ENCODE results near the gene CADM3.

The CADM3 gene

DNA sequence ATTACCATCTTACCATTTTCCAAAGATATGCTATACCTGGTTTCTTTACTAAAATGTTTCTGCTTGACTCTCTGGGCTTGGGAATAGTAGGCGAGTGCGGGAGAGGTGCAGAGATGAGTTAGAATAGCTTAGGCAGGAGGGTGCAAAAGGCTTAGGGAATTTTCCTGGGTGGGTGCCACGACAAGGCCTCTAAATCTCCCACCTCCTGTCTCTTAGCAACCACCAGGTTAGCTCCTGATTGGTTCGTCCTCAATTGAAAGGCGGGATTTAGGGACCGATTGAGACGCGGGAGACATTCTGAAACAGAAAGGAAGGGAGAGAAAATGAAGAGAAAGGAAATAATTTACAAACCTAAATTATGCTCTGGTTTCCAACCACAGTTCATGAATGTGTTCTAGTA lies 36.4 kb downstream of the CADM3 start:
- DNase-seq, result no peak

DNA sequence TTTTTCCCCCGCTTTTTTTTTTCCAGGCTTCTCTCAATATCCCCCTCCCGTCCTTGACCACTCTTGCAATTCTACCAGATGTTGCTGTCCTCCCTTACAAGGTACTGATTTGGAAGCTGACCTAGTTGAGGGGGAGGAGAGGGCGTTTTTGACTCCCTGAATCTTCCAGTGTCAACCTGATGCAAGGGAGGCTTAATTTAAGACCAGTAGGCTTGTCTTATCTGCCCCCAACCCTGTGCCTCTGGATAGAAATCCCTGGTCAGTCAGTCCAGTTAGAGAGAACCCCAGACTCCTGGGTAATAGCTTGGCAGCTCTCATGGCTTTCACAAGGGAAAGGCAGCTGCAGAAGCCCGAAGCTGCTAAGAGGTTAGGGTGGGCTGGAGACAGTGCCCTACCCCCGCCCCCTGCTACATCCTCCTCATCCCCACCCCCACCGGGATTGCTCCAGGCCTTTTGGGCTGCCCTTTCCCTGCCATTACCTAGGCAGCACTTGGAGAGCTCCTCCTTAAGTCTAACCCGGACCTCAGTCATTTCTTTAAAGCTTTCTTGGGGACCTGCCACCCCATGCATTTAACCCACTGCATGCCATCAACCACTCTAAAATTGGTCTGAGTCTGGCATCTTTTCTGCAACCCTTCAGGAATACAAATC lies 36.9 kb downstream of the CADM3 start:
- DNase-seq, result no peak

GRCh38 chr1:159209061-159209460 lies 37.6 kb downstream of the CADM3 start:
- no peak for DNase-seq

DNA sequence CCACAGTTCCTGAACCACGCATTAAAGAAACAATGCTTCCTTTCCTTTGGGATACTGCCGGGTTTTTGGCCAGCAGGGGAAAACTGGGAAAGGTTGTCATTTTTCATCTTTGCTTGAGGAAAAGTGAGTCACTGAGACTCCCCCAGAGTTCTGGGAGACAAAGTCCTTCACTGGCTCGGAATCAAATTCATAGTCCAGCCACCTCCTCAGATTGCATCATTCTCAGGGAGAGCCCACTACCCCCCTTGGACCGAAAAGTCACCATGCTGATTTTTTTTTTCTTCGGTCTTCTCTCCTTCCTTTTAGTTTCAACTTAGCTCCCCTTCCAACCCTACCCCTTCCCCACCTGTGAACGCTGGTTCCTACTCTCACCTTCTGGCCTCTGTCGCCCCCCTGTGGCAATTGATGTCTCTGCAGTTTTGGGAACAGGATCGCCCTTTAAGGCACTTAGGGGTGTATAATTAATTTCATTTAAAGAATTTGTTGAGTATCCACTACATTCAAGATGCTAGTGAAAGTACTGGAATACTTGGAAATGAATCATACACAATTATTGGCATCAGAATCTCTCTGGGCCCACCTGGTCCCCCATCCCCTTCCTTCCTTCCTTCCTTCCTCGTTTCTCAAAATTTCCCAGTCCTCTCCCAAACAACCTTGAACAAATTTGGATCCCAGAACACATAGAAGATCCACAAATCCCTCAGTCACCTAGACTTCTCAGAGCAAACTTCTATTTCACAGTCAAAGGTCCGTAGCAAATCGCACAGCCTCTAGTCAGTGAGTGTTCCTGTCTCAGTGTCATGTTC lies 40.1 kb downstream of the CADM3 start:
- DNase-seq, result peak; percentile 31 to 42

GRCh38 chr1:159212596-159212995 lies 41.2 kb downstream of the CADM3 start:
- no peak for DNase-seq

- peak; percentile 18 to 32 for DNase-seq
Measured at GRCh38 chr1:159214149-159214760, 42.8 kb downstream of the CADM3 start.

DNA sequence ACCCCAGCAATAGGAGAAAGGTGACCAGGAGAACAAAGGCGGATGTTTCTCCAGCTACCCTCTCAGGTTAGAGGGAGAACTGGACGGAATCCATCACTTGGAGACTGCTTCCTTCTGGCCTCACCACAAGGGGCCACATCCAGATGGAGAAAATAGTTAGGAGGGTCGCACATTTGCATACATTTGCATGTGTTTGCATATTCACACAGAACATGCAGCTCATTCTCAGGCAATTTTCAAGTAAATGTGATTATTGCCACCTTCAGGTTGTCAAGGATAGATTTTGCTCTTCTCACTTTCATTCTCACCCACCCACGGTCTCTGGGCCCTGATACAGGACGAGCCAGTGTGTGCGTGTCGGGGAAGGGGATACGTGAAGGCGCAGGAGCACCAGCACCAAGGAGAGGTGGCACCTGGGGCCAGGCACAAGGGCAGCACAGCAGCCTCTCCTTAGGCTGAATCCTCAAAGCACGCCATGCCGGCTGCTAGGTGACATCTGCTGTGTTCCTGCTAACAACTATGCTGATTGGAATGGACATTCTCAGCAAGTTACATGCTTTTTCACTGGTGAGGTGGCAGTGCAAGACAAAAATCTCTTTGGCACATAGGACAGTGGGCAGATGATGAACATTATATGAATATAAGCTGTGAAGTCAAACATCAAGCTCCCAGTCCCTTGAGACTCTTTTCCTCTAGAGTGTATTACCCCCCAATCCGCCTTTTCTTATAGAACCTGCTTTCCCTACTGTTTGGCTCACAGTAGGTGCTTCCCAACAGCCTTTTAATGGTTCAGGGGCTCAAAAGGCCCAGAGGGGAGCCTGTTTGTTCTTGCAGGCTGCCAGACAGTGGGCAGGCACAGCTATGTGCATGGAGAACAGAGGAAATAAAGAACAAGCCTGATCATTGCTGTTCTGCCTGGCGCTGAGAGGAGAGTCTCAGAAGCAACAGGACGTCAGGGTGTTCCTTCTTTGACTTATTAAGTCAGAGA lies 47.5 kb downstream of the CADM3 start:
- no peak for DNase-seq

DNA sequence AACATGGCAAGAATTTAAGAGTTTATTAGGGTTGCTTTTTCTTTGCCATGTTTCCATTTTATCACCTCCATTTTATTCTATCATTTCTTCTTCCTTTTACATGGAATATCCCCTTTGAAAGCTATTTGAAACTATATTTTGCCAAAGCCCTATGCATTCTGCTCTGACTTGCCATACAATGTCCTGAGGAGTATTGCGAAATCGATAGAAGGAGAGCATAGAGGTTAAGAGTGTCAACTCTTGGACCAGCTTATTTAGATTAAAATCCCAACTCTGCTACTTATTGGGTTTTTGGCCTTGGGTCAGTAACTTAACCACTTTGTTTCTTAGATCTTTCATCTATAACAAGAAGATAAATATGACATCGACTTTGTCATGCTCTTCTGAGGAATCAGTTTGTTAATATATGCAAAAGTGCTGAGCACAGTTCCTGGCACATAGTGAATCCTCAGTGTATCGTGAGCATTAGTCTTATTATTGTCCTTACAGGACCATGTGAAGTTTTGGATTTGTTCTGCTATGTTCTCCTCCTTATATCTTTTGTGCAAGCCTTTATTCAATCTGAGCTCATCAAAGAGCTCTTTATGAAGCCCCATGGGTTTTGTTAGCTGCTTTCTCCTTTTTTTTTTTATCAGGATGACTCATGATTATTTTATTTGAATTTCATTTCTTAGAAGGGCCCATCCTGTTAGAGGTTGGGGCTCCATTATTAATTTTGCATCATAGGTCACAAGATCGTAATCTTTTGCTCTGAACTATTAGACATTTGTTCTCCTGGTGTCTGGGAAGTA lies 50.9 kb downstream of the CADM3 start:
- no peak for DNase-seq

GRCh38 chr1:159223004-159223403 lies 51.6 kb downstream of the CADM3 start:
- DNase-seq, result no peak

DNA sequence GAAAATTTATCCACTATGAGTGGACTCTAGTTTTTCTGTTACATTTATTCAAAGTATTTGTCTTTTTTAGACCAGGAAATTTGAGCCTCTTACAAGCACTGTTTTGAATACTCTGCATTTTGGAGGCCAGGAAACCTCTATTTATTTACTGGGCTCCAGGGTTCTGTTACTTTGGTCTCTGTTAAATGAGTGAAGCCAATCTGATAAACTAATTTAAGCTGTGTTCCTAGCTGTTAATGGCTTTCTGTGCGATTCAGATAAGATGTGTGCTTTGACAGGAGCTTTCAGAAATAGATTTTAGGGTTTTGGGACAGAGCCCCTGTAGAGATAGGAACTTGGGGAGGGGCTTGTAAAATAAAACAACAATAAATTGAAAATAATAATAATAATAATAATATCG lies 57.1 kb downstream of the CADM3 start:
- no peak for DNase-seq

- DNase-seq, result no peak
Measured at GRCh38 chr1:159229260-159229885, 58.0 kb downstream of the CADM3 start.

- DNase-seq, result no peak
Measured at GRCh38 chr1:159229896-159230295, 58.5 kb downstream of the CADM3 start.

- no peak for DNase-seq
Measured at GRCh38 chr1:159239551-159240220, 68.3 kb downstream of the CADM3 start.

DNA sequence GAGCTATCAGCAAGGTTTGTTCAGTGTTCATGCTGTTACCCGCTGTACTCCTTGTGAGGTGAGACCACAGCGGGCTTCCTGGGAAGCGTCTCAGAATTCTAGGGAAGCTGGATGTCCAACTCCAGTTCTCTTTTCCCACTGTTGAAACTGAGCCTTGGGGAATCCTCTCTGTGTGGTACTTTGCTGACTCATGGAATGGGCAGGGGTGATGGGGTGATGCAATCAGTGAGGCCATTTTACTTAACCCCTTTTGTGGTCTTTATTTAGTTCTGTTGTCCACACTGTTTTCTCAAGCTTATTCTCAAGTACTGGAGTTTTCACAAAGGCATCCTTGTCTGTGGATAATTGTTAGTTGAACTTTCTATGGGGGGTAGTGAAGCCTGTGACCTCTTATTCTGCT lies 75.9 kb downstream of the CADM3 start:
- no peak for DNase-seq

DNA sequence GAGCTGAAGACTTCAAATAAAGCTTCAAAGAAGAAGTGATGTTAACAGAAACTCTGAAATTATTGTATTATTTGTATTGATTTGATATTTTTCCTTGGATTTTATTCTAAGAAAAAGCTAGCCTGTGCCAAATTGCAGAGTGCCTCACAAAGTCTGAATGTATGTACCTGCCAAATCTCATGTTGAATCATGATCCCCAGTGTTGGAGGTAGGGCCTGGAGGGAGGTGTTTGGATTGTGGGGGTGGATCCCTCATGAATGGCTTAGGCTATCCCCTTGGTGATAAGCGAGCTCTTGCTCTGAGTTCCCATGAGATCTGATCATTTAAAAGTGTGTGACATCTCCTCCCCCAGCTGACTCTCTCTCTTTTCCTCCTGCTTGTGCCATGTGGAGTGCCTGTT lies 76.9 kb downstream of the CADM3 start:
- DNase-seq, result no peak

GRCh38 chr1:159250638-159251216 lies 79.3 kb downstream of the CADM3 start:
- no peak for DNase-seq
